ENCODE measurements around the gene DRD1.

Gene DRD1

DNA sequence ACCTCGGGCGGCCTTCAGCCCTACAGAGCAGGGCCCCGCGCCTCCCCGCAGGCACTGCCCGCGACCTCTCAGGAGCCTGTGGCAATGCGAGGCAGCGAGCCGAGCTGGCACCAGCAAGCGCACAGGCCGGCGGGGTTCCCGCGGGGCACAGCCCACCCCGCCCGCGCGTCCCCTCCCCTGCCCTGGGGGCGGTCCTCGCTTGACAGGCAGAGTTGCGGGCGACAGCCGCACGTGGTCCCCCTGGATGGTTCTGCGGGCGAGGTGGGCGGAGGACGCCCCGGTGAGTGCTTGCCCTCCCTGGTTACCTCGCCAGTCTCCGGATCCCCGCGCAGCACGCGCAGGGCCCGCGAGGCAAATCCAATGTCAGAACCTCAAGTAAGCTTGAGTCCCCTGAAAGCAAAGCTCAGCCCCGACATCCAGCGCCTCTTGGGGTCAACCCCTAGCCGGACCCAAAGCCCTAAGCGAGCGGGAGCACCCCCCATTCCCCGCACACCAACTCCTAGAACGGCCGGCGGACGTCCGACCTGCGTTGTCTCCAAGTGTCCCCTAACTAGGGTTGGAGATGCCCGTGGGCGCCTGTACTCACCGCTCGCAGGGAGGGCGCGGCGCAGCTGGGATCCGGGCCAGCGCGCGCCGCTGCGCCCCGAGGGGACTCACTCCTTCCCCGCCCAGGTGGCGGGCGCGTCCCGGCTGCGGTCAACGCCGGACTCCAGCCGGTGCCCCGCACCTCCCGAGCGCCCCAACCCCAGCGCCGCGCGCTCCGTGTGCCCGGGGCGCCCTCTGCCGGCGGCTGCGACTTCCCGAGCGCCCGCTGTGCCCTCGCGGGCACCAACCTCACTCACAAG lies at the start of gene DRD1:
Gene DRD1 (minus strand): TSS at position 123 of the 845 bp plus-strand sequence. CDS start 1,083 bp downstream, outside the sequence.
- DNase-seq (ENCODE audit: low spot score) = no peak

- no peak for DNase-seq (ENCODE audit: low spot score)
Measured at GRCh38 chr5:175493726-175494125, 49.7 kb upstream of the DRD1 start.

- DNase-seq (ENCODE audit: low spot score) = no peak
Measured at GRCh38 chr5:175493260-175493659, 49.3 kb upstream of the DRD1 start.

GRCh38 chr5:175491223-175491622 lies 47.2 kb upstream of the DRD1 start:
- no peak for DNase-seq (ENCODE audit: low spot score)

GRCh38 chr5:175489693-175490443 lies 45.9 kb upstream of the DRD1 start:
- DNase-seq (ENCODE audit: low spot score) = no peak

DNA sequence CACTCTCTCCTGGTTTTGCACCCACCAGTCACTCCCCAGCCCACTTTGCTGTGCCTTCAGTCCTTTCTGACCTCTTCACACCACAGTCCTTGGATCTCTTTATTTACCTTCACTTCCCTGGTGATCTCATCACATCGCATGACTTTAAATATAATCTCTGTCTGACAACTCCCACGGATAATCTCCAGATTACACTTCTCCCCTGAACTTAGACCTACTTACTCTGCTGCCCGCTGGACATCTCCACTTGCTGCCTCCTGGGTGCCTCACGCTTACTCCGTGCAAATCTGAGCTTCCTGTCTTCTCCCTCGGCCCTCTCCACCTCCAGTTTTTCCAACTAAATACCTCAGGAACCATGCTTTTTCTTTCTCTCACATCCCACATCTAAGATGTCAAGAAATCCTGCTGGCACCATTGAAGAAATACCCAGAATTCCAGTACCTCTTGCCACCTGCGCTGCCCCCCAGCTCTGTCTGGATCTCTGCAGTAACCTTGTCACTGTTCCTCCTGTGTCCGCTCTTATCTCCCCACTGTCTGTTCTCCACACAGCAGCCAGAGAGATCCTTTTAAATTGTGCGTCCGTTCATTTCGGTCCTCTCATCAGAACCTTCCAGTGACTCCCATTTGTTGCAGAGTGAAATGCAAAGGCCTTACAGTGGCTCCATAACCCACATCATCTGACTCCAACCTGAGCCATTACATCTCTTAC lies 43.7 kb upstream of the DRD1 start:
- DNase-seq (ENCODE audit: low spot score) = no peak

DNA sequence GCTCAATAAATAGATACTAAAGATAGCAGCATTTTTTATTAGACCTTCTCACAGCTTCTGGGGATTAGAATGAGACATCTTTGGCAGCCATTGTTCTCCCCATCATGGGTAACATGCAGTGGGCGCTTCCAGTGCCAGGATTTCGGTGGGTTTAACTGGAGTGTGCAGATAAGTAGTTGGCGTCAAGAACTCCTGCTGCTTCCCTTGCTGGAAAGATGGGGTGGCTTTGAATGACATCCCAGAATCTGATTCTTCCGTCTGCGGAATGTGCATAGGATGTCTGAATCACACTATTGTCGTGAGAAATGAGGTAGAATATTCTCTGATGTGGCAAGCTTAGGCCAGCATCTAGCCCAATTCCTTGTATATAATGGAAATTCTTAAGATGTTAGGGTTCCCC lies 41.6 kb upstream of the DRD1 start:
- no peak for DNase-seq (ENCODE audit: low spot score)

DNA sequence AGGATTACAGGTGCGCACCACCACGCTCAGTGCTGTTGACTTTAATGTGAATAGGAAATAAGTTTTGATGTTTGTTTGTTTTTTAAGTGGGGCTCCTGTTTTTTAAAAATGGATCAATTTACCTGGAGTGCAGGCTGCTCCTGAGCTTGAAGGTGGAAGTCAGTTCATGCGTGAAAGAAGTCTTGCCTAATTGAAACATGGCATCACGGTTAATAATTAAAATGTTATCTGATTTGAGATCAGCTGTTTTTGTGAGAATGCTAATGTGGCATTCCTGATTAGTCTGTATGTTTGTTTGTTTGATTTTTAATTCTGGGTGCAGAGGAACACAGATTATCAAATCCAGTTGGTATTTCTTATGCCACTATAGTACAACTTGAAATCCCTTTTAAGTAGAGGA lies 40.8 kb upstream of the DRD1 start:
- DNase-seq (ENCODE audit: low spot score) = no peak

DNA sequence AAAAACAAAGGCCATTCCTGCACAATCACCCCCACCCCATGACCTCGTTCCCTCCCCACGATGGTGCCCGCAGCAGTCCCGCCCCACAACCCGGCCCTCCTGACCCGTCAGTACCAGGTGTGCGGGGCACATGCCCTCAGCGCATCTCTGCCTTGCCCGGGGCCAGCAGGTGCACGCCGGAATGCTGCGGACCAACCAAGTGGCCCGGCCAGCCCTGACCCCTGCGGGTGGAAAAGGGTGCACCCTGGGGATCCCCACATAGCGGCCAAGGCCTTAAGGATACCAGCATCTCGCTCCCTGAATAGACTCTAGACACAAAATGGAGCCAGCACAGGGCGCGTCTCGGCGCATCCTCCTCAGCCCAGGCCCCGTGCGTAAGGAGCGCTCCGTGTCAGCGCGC lies 40.3 kb upstream of the DRD1 start:
- DNase-seq (ENCODE audit: low spot score) = no peak

DNA sequence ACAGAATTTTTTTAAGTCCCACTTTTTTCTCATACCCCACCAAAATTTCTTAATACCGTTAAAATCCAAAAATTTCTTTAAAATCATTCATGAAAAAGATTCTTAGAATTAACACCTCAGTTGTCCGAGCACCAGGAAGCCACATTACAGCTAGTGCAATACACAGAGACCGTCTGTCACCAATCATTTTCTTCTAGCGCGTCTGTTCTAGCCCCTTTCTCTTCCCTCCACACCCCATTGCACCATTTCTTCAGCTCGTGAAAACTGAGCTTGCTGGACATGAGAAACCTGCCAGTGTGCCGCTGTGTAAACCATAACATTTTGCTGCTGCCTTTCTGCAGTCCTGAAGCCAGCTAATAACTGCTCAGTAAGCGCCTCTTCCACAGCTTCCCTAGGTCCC lies 39.4 kb upstream of the DRD1 start:
- DNase-seq (ENCODE audit: low spot score) = no peak

- DNase-seq (ENCODE audit: low spot score) = no peak
Measured at GRCh38 chr5:175479125-175479881, 35.3 kb upstream of the DRD1 start.

- peak; percentile 78 for DNase-seq (ENCODE audit: low spot score)
Measured at GRCh38 chr5:175478384-175479124, 34.6 kb upstream of the DRD1 start, which contains the start of gene SFXN1. TSS of gene SFXN1 (plus strand) at chr5:175478560. CDS start at chr5:175492104, 13,544 bp downstream.

DNA sequence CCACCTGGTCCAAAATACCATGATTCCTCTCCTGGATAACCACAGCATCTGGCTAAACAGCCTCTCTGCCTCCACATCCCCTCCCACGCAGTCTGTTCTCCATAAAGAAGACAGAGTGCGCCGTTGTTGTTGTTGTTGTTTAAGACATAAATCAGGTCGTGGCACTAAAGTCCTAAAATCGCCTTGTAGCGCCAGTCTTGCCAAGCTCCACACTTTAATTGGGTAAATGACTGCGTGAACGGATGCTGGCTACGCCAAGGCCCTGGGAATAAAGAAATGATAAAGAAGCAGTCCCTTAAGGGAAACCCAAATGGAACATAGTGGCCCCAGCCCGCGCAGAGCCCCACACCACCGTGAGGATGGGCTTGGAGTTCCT lies 34.0 kb upstream of the DRD1 start:
- DNase-seq (ENCODE audit: low spot score) = peak; percentile 41

DNA sequence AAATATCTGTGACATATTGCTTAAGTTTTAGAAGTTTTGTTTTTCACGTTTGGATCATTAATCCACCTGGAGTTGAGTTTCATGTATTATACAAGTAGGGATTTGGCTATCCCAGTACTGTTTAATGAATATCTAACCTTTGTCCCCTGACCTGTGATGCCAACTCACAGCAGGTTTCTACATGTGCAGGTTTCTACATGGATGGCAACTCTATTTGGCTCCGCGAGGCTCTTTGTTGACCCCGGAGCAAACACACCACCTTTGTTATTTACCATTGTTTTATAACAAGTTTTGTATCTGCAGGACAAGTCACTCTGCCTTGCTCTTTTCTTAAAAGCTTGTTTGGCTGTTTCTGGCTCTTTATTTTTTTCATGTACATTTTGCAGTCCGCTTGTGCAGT lies 33.5 kb upstream of the DRD1 start:
- no peak for DNase-seq (ENCODE audit: low spot score)

DNA sequence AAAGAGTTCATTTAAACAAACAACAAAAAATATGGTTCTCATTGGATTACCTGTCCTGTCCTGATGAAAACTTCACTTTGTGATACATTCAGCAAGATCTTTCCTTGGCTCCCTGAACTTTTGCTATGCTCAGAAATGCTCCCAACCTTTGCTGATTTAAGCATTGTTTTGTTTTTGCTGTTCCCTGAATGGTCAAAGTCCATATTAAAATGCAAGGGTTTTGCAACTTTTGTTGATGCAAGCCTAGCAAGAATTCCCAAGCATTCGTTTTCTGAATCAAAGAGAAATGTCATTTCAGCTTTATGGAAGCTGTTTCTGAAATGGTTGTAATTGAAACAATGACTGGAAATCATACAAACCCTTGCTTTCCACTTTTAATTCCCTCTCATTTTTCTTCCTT lies 31.3 kb upstream of the DRD1 start:
- no peak for DNase-seq (ENCODE audit: low spot score)

DNA sequence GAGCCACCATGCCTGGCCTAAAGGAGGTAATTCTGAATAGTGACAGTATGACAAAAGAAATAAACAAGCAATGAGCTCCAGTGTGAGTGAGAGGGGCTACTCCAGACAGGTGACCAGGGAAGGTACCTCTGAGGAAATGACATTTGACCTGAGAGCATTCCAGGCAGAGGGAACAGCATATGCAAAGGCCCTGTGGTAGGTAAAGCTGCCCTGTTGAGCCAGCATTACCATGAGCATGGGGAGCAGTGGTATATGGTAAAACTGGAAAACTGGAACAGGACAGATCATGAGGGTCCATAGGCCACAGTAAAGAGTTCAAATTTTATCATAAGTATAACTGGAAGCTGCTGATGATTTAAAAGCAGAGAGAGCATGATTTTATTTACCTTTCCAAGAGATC lies 28.4 kb upstream of the DRD1 start:
- no peak for DNase-seq (ENCODE audit: low spot score)

- no peak for DNase-seq (ENCODE audit: low spot score)
Measured at GRCh38 chr5:175471628-175472027, 27.6 kb upstream of the DRD1 start.

DNA sequence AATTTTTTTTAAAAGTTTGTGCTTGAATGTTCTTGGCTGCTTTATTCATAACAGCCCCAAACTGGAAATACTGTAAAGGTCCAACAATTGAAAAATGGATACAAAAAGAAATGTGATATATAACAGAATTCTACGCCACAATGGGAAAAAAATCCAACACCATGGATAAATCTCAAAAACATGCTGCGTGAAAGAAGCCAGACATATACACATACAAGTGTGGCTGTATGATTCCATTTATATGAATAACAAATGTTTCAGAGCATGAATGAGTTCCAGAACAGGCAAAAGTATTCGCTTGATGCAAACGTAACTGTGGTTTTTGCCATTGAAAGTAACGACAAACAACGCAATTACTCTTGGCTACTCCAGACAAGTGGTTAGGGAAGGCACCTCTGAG lies 27.2 kb upstream of the DRD1 start:
- no peak for DNase-seq (ENCODE audit: low spot score)

GRCh38 chr5:175470781-175471180 lies 26.8 kb upstream of the DRD1 start:
- peak; percentile 85 for DNase-seq (ENCODE audit: low spot score)

GRCh38 chr5:175469916-175470315 lies 25.9 kb upstream of the DRD1 start:
- DNase-seq (ENCODE audit: low spot score) = no peak

DNA sequence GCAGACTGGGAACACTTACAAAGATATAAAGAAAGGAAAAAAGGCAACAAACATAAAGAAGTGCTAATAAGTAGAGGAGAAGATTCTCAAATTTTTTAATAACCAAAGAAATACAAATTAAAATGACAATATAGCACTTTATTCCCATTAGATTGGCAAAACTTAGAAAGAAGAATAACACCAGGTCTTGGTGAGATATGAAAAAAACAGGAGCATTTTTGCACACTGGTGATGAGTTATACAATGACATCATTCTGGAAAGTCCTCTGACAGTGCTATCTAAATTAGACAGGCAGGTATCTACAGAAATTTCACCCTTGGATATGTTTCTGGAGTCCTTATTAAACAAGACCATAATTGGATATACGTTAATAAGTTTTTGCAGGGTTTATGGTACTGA lies 24.9 kb upstream of the DRD1 start:
- DNase-seq (ENCODE audit: low spot score) = no peak

Data from pons (tissue), 1 donor.